ENCODE measurements around the gene B3GALT6.

DNA sequence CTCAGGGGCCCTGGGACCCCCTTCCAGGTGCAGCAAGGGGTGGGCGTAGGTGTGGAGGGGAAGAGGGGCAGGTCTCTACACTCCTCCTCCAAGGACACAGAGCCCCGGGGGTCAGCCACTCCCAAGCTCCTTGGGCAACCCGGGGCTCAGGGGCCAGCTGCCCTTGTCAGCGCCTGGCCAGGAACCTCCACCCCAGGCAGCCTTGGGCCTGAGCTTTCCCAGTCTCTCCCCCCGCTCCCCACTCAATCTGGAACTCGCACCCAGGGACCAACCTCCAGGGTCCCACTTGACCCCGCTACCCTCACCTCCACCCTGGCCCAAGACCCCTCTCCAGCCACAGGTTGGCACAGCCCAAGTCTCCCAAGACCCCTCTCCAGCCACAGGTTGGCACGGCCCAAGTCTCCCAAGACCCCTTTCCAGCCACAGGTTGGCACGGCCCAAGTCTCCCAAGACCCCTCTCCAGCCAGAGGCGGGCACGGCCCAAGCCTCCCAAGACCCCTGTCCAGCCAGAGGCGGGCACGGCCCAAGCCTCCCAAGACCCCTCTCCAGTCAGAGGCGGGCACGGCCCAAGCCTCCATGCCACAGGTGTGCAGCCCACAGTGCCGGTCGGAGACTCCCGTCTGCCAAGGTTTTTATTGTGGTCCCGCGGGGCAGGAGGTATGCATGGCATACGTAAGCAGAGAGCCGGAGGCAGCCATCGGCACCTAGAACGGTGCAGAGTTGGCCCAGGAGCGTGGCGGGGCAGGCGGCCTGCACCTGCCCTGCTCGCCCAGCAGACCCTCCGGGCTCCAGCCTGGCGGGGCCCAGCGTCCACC, 21.1 kb upstream of the B3GALT6 start:
- TF ChIP-seq, protein P1, sequence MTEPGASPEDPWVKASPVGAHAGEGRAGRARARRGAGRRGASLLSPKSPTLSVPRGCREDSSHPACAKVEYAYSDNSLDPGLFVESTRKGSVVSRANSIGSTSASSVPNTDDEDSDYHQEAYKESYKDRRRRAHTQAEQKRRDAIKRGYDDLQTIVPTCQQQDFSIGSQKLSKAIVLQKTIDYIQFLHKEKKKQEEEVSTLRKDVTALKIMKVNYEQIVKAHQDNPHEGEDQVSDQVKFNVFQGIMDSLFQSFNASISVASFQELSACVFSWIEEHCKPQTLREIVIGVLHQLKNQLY (CRISPR knock-in tag; IDR thresholded peaks at IDR 0.05): no peak
- TF ChIP-seq, protein P2, sequence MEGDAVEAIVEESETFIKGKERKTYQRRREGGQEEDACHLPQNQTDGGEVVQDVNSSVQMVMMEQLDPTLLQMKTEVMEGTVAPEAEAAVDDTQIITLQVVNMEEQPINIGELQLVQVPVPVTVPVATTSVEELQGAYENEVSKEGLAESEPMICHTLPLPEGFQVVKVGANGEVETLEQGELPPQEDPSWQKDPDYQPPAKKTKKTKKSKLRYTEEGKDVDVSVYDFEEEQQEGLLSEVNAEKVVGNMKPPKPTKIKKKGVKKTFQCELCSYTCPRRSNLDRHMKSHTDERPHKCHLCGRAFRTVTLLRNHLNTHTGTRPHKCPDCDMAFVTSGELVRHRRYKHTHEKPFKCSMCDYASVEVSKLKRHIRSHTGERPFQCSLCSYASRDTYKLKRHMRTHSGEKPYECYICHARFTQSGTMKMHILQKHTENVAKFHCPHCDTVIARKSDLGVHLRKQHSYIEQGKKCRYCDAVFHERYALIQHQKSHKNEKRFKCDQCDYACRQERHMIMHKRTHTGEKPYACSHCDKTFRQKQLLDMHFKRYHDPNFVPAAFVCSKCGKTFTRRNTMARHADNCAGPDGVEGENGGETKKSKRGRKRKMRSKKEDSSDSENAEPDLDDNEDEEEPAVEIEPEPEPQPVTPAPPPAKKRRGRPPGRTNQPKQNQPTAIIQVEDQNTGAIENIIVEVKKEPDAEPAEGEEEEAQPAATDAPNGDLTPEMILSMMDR (IDR thresholded peaks at IDR 0.05): no peak
- no peak for TF ChIP-seq TP53 (CRISPR knock-in tag; IDR thresholded peaks at IDR 0.05)
- TF ChIP-seq ETV6 (CRISPR knock-in tag; IDR thresholded peaks at IDR 0.05): no peak
- TF ChIP-seq ZBTB21 (CRISPR knock-in tag; IDR thresholded peaks at IDR 0.05; ENCODE audit: borderline replicate concordance): no peak
- no peak for TF ChIP-seq IRF2 (CRISPR knock-in tag; IDR thresholded peaks at IDR 0.05; ENCODE audit: borderline replicate concordance, low read depth)
- TF ChIP-seq JUN (CRISPR knock-in tag; IDR thresholded peaks at IDR 0.05): no peak
- no peak for TF ChIP-seq FOXK1 (CRISPR knock-in tag; IDR thresholded peaks at IDR 0.05)
- TF ChIP-seq, protein P3, sequence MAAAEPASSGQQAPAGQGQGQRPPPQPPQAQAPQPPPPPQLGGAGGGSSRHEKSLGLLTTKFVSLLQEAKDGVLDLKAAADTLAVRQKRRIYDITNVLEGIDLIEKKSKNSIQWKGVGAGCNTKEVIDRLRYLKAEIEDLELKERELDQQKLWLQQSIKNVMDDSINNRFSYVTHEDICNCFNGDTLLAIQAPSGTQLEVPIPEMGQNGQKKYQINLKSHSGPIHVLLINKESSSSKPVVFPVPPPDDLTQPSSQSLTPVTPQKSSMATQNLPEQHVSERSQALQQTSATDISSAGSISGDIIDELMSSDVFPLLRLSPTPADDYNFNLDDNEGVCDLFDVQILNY (CRISPR knock-in tag; IDR thresholded peaks at IDR 0.05): no peak
- TF ChIP-seq SP1 (CRISPR knock-in tag; conservative IDR thresholded peaks at IDR 0.05): no peak
- no peak for TF ChIP-seq NR2C2 (CRISPR knock-in tag; IDR thresholded peaks at IDR 0.05)
- TF ChIP-seq TEAD1 (CRISPR knock-in tag; IDR thresholded peaks at IDR 0.05): no peak

Measured in WTC11 (cell line).